HG02623 (cell line): ENCODE results near the gene FGD5.

Experiments used
- ATAC-seq: cut with Tn5 transposase; IDR thresholded peaks from one replicate; pipeline ENCODE4 v1.9.1; 2021; ENCODE audit warnings: moderate library complexity; ENCODE audit not compliant: unreplicated experiment

Gene FGD5

GRCh38 chr3:14847613-14848541 is 29.1 kb downstream of the FGD5 start:
- no peak for ATAC-seq

- ATAC-seq: no peak
Observed at GRCh38 chr3:14848906-14849305, 30.1 kb downstream of the FGD5 start.

GRCh38 chr3:14849638-14850230 is 31.0 kb downstream of the FGD5 start:
- no peak for ATAC-seq

- ATAC-seq: no peak
Observed at GRCh38 chr3:14852058-14852594, 33.4 kb downstream of the FGD5 start.

GRCh38 chr3:14852717-14853116 is 34.0 kb downstream of the FGD5 start:
- ATAC-seq: no peak

- ATAC-seq: no peak
Observed at GRCh38 chr3:14853271-14853951, 34.6 kb downstream of the FGD5 start.

GRCh38 chr3:14857506-14857905 is 38.7 kb downstream of the FGD5 start:
- no peak for ATAC-seq

- no peak for ATAC-seq
Observed at GRCh38 chr3:14858105-14858504, 39.3 kb downstream of the FGD5 start.

GRCh38 chr3:14859880-14860279 is 41.1 kb downstream of the FGD5 start:
- no peak for ATAC-seq

- no peak for ATAC-seq
Observed at GRCh38 chr3:14861031-14861430, 42.3 kb downstream of the FGD5 start.

- no peak for ATAC-seq
Observed at GRCh38 chr3:14861446-14862302, 42.9 kb downstream of the FGD5 start.

- no peak for ATAC-seq
Observed at GRCh38 chr3:14862303-14862660, 43.5 kb downstream of the FGD5 start.

GRCh38 chr3:14862661-14863230 is 44.0 kb downstream of the FGD5 start:
- no peak for ATAC-seq

GRCh38 chr3:14863333-14864100 is 44.8 kb downstream of the FGD5 start:
- ATAC-seq: no peak

GRCh38 chr3:14864131-14864530 is 45.4 kb downstream of the FGD5 start:
- ATAC-seq: no peak

GRCh38 chr3:14866627-14867026 is 47.9 kb downstream of the FGD5 start:
- no peak for ATAC-seq

- ATAC-seq: no peak
Observed at GRCh38 chr3:14867936-14868570, 49.3 kb downstream of the FGD5 start.

- no peak for ATAC-seq
Observed at GRCh38 chr3:14869917-14870782, 51.4 kb downstream of the FGD5 start.
